K562 (cell line): ENCODE results near the gene ANKRD16. TPM values are rescaled to one million over a fixed set of nuclear protein-coding genes. Genes with fewer than 3 reads are reported as not detected.

Source experiments
- BCLAF1 ChIP-seq, 2 experiments: fragments of 450-650 bp in 1 of 2; IDR thresholded peaks; 2 replicates each; pipeline ENCODE4 v1.6.1; 2011 to 2017; ENCODE audit warnings: low read depth in 2 of 2, antibody characterized with exemption in 1 of 2, borderline replicate concordance in 1 of 2, low read length in 1 of 2, mild to moderate bottlenecking in 1 of 2, mixed read lengths in 1 of 2; ENCODE audit not compliant: control insufficient read depth in 1 of 2
- CEBPZ ChIP-seq: fragments of 150-350 bp; IDR thresholded peaks from 2 replicates; pipeline ENCODE4 v1.6.1; 2014; ENCODE audit warnings: low read depth, mild to moderate bottlenecking, low read length, borderline replicate concordance
- CHCHD3 ChIP-seq: fragments of 250-450 bp; sonication (Bioruptor Pico); IDR thresholded peaks from 2 replicates; pipeline ENCODE4 v2.1.2; 2022; ENCODE audit warnings: mild to moderate bottlenecking
- CREM ChIP-seq: IDR thresholded peaks from 2 replicates; pipeline ENCODE4 v1.6.1; 2014; ENCODE audit warnings: antibody characterized with exemption, low read depth
- EWSR1 ChIP-seq: fragments of 450-650 bp; IDR thresholded peaks from 2 replicates; pipeline ENCODE4 v1.6.1; 2018; ENCODE audit warnings: borderline replicate concordance, mild to moderate bottlenecking, low read depth, moderate library complexity; ENCODE audit not compliant: partially characterized antibody
- FOXA1 ChIP-seq: fragments of 450-650 bp; IDR thresholded peaks from 2 replicates; pipeline ENCODE4 v1.6.1; 2016; ENCODE audit warnings: mild to moderate bottlenecking, borderline replicate concordance
- MYC ChIP-seq, 2 experiments: fragments of 250-450 bp in 1 of 2; sonication (Bioruptor Pico) in 1 of 2; IDR thresholded peaks; 2 replicates each; pipeline versions ENCODE4 v1.5.1 to v1.6.1; 2012 to 2021; ENCODE audit warnings: low read depth in 2 of 2, borderline replicate concordance in 1 of 2, improper control_type of control experiment in 1 of 2, low read length in 1 of 2, mild to moderate bottlenecking in 1 of 2, moderate library complexity in 1 of 2
- SOX6 ChIP-seq: fragments of 450-650 bp; IDR thresholded peaks from 2 replicates; pipeline ENCODE4 v1.6.1; 2014; ENCODE audit warnings: mild to moderate bottlenecking
- SPI1 ChIP-seq: IDR thresholded peaks from 2 replicates; pipeline ENCODE4 v1.6.1; 2011; ENCODE audit warnings: low read depth, low read length, control low read depth, borderline replicate concordance
- ZFP30 ChIP-seq: fragments of 250-450 bp; sonication (Bioruptor Pico); IDR thresholded peaks from 2 replicates; pipeline ENCODE4 v1.8.0; 2022; ENCODE audit warnings: moderate library complexity, mild to moderate bottlenecking, inconsistent platforms, borderline replicate concordance
- ZNF511 ChIP-seq: sonication (generic); formaldehyde crosslinking; IDR thresholded peaks from 2 replicates; pipeline ENCODE4 v1.8.0; 2022; ENCODE audit warnings: mild to moderate bottlenecking, missing genetic modification reagents
- polyA plus RNA-seq, 8 experiments: library from polyadenylated mRNA; depleted of rRNA in 4 of 8; stranded (reverse) in 5 of 8; unstranded in 3 of 8; fragments of >200 nt; fragmentation: Nextera tagmentation in 2 of 8; fragmentation: Illumina TruSeq in 1 of 8; extraction: Ambion mirVana in 2 of 8; extraction: Trizol in 1 of 8; gene quantifications; 2 replicates each; pipeline versions ENCODE4 v1.2.1 to v1.2.3, GENCODE V29; 2011 to 2014; ENCODE audit warnings: inconsistent platforms in 1 of 8, missing spikeins in 1 of 8
- total RNA-seq, 7 experiments: library from RNA; depleted of rRNA in 6 of 7; stranded (reverse); fragments of >200 nt in 6 of 7; fragmentation: Illumina TruSeq in 2 of 7; extraction: Trizol in 2 of 7; gene quantifications; 2 replicates each; pipeline versions ENCODE4 v1.2.1 to v1.2.3, GENCODE V29; 2011 to 2021; ENCODE audit warnings: low replicate concordance in 1 of 7
- TF ChIP-seq, protein P1 (sequence below): fragments of 250-450 bp; sonication (Bioruptor Pico); IDR thresholded peaks from 2 replicates; pipeline ENCODE4 v1.4.0; 2020

The ANKRD16 gene
- total and polyA plus RNA-seq, 9 of the 15 experiments (the other 6 are each of a cell fraction or from before 2014, with no cell fraction given) = 1.5 to 16.0 (median 9.5) TPM

DNA sequence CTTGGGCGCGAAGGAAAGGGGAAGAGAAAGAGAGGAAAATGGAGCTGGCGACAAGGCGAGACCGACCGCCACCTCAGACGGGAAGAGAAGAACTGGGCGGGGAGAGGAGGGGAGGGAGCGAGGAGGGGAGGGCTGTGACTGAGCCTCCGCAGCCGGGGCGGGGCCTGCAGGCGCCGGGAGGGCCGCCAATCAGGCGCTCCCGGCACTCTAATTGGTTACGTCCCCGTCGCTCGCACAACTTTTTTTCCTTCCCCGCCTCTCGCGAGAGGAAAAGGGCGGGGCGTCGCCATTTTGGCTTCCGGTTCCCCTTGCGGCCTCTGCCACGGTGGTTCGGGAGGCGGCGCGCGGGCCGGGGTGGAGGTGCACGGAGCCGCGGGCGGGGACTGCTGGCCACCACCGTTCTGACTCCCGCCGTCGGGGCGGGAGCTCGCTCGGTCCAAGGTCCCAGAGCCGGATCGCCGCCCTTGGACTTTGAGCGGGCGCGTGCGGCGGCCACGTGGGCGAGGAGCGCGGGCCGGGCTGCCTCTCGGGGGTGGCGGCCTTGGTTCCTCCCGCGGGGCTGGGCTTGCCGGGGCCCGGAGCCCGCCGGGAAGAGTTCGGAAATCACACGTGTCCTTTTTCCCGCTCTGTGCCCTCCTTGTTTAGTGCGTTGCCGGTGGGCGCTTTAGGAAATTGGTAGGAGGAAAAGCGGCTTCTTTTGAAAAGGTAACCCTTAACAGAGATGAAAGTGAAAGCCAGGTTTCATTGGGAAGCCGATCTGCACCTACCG is 76.2 kb downstream of the ANKRD16 start, which contains the start of gene GDI2 (continued):
- TF ChIP-seq MYC (IDR thresholded peaks at IDR 0.05; ENCODE audit: low read depth, low read length) (peak; percentile 100), MYC (CRISPR knock-in tag; IDR thresholded peaks at IDR 0.05; ENCODE audit: borderline replicate concordance, low read depth) (peak; percentile 84; the same call in 1 of the 2 replicates), SOX6 (peak; percentile 29; the same call in 1 of the 2 replicates), CREM (peak; percentile 39; the same call in 1 of the 2 replicates), BCLAF1 (IDR thresholded peaks at IDR 0.05; ENCODE audit: borderline replicate concordance in 1 of 2, control insufficient read depth in 1 of 2, low read depth in 2 of 2, low read length in 1 of 2) (no peak), CHCHD3 (no peak), ZFP30 (CRISPR knock-in tag) (no peak), CEBPZ (no peak), ZNF511 (CRISPR knock-in tag) (peak; percentile 98), EWSR1 (no peak), FOXA1 (no peak), SPI1 (peak; percentile 67; the same call in 1 of the 2 replicates)
- TF ChIP-seq, protein P1, sequence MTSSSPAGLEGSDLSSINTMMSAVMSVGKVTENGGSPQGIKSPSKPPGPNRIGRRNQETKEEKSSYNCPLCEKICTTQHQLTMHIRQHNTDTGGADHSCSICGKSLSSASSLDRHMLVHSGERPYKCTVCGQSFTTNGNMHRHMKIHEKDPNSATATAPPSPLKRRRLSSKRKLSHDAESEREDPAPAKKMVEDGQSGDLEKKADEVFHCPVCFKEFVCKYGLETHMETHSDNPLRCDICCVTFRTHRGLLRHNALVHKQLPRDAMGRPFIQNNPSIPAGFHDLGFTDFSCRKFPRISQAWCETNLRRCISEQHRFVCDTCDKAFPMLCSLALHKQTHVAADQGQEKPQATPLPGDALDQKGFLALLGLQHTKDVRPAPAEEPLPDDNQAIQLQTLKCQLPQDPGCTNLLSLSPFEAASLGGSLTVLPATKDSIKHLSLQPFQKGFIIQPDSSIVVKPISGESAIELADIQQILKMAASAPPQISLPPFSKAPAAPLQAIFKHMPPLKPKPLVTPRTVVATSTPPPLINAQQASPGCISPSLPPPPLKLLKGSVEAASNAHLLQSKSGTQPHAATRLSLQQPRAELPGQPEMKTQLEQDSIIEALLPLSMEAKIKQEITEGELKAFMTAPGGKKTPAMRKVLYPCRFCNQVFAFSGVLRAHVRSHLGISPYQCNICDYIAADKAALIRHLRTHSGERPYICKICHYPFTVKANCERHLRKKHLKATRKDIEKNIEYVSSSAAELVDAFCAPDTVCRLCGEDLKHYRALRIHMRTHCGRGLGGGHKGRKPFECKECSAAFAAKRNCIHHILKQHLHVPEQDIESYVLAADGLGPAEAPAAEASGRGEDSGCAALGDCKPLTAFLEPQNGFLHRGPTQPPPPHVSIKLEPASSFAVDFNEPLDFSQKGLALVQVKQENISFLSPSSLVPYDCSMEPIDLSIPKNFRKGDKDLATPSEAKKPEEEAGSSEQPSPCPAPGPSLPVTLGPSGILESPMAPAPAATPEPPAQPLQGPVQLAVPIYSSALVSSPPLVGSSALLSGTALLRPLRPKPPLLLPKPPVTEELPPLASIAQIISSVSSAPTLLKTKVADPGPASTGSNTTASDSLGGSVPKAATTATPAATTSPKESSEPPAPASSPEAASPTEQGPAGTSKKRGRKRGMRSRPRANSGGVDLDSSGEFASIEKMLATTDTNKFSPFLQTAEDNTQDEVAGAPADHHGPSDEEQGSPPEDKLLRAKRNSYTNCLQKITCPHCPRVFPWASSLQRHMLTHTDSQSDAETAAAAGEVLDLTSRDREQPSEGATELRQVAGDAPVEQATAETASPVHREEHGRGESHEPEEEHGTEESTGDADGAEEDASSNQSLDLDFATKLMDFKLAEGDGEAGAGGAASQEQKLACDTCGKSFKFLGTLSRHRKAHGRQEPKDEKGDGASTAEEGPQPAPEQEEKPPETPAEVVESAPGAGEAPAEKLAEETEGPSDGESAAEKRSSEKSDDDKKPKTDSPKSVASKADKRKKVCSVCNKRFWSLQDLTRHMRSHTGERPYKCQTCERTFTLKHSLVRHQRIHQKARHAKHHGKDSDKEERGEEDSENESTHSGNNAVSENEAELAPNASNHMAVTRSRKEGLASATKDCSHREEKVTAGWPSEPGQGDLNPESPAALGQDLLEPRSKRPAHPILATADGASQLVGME (CRISPR knock-in tag) = 0 out of 2 replicates have a peak, but pooled peaks have one; percentile 26
